SK-N-SH (cell line): ENCODE results near the gene NT5C3A. TPM values are rescaled to one million over a fixed set of nuclear protein-coding genes. Genes with fewer than 3 reads are reported as not detected.
"Not testable (repeated sequence)": the region's sequence is repeated elsewhere in the genome, so short reads cannot be mapped to it uniquely, and the experiment has no call there.

Experiments
- CTCF ChIA-PET: fragments of 300-600, 350-600 bp; formaldehyde crosslinking; extraction: SDS; loops from one replicate; lab custom pipeline; 2021; lab: Yijun Ruan, JAX
- POLR2A ChIA-PET: fragments of 350-600 bp; sonication (Branson Sonifier 250); formaldehyde crosslinking; extraction: SDS; loops from one replicate; lab custom pipeline; 2020; ENCODE audit warnings: antibody characterized with exemption, inconsistent platforms; lab: Yijun Ruan, JAX
- DNase-seq: peaks from one replicate; pipeline ENCODE4 v3.0.0; 2012
- H2AFZ ChIP-seq: fragments of 200-600 bp; sonication (generic); 2 replicates; pipeline ENCODE4 v1.8.1; 2016; ENCODE audit warnings: antibody characterized with exemption, mild to moderate bottlenecking, low read depth
- H3F3A ChIP-seq: fragments of 200-600 bp; sonication (generic); replicated peaks from 2 replicates; pipeline ENCODE3; 2016; ENCODE audit warnings: antibody characterized with exemption, mild to moderate bottlenecking; ENCODE audit not compliant: insufficient read depth
- H3K27ac ChIP-seq, 2 experiments: fragments of 200-500 bp in 1 of 2; fragments of 200-600 bp in 1 of 2; sonication (Bioruptor generic) in 1 of 2; sonication (generic), shearing (Covaris generic) in 1 of 2; 2 replicates each; pipeline versions ENCODE4 v1.5.1 to v1.6.1; 2014 to 2016; ENCODE audit warnings: low read depth in 2 of 2, inconsistent platforms in 1 of 2, low read length in 1 of 2, mild to moderate bottlenecking in 1 of 2, mixed read lengths in 1 of 2
- H3K27me3 ChIP-seq: fragments of 200-600 bp; sonication (generic), shearing (Covaris generic); 2 replicates; pipeline ENCODE4 v1.6.1; 2016; ENCODE audit warnings: mixed run types; ENCODE audit not compliant: insufficient read depth
- H3K36me3 ChIP-seq, 2 experiments: fragments of 200-500 bp in 1 of 2; fragments of 200-600 bp in 1 of 2; sonication (Bioruptor generic) in 1 of 2; sonication (generic) in 1 of 2; replicated peaks in 1 of 2; 2 replicates each; pipeline versions ENCODE3 to v1.5.1; 2014 to 2016; ENCODE audit warnings: low read length in 1 of 2, mild to moderate bottlenecking in 1 of 2; ENCODE audit not compliant: insufficient read depth in 2 of 2, control insufficient read depth in 1 of 2
- H3K4me1 ChIP-seq, 2 experiments: fragments of 200-500 bp in 1 of 2; fragments of 200-600 bp in 1 of 2; sonication (Bioruptor generic) in 1 of 2; sonication (generic), shearing (Covaris generic) in 1 of 2; 2 replicates each; pipeline versions ENCODE4 v1.5.1 to v1.6.1; 2014 to 2016; ENCODE audit warnings: low read depth in 1 of 2, low read length in 1 of 2, mixed run types in 1 of 2; ENCODE audit not compliant: insufficient read depth in 2 of 2, control insufficient read depth in 1 of 2
- H3K4me2 ChIP-seq: fragments of 200-600 bp; sonication (generic), shearing (Covaris generic); 2 replicates; pipeline ENCODE4 v1.6.1; 2017; ENCODE audit warnings: mixed run types
- H3K4me3 ChIP-seq, 2 experiments: fragments of 200-500 bp in 1 of 2; fragments of 200-600 bp in 1 of 2; sonication (Bioruptor generic) in 1 of 2; sonication (generic), shearing (Covaris generic) in 1 of 2; 2 replicates each; pipeline versions ENCODE4 v1.5.1 to v1.8.1; 2014 to 2016; ENCODE audit warnings: low read depth in 2 of 2, inconsistent platforms in 1 of 2, low read length in 1 of 2, mild to moderate bottlenecking in 1 of 2, mixed read lengths in 1 of 2, moderate library complexity in 1 of 2
- H3K79me2 ChIP-seq: fragments of 200-600 bp; sonication (generic); 2 replicates; pipeline ENCODE4 v1.8.1; 2017; ENCODE audit warnings: mild to moderate bottlenecking; ENCODE audit not compliant: insufficient read depth
- H3K9ac ChIP-seq: fragments of 200-600 bp; sonication (generic); 2 replicates; pipeline ENCODE4 v1.6.1; 2017; ENCODE audit warnings: mixed run types
- H3K9me2 ChIP-seq: fragments of 200-600 bp; sonication (generic); 2 replicates; pipeline ENCODE4 v1.6.1; 2017; ENCODE audit warnings: mixed run types
- H3K9me3 ChIP-seq: fragments of 200-600 bp; sonication (generic); 2 replicates; pipeline ENCODE4 v1.6.1; 2017; ENCODE audit warnings: mixed run types, mild to moderate bottlenecking, moderate library complexity
- H4K20me1 ChIP-seq: fragments of 200-600 bp; sonication (generic); 2 replicates; pipeline ENCODE4 v1.6.1; 2017; ENCODE audit warnings: mild to moderate bottlenecking, mixed run types; ENCODE audit not compliant: insufficient read depth
- EP300 ChIP-seq, 2 experiments: IDR thresholded peaks; 2 replicates each; pipeline versions ENCODE4 v1.4.0 to v1.6.1; 2012; ENCODE audit warnings: borderline replicate concordance in 1 of 2, low read depth in 1 of 2, low read length in 1 of 2
- FOXM1 ChIP-seq: IDR thresholded peaks from 2 replicates; pipeline ENCODE4 v1.4.0; 2012; ENCODE audit warnings: low read depth, mild to moderate bottlenecking
- GABPA ChIP-seq: IDR thresholded peaks from 2 replicates; pipeline ENCODE4 v1.4.0; 2012; ENCODE audit warnings: low read depth, mild to moderate bottlenecking
- NFIC ChIP-seq: IDR thresholded peaks from 2 replicates; pipeline ENCODE4 v1.4.0; 2012; ENCODE audit warnings: borderline replicate concordance
- RAD21 ChIP-seq: IDR thresholded peaks from 2 replicates; pipeline ENCODE4 v1.6.1; 2012; ENCODE audit warnings: mild to moderate bottlenecking, low read length
- REST ChIP-seq: IDR thresholded peaks from 2 replicates; pipeline ENCODE4 v1.6.1; 2012; ENCODE audit warnings: mild to moderate bottlenecking, low read depth, low read length, moderate library complexity
- RFX5 ChIP-seq: IDR thresholded peaks from 2 replicates; pipeline ENCODE4 v1.6.1; 2012; ENCODE audit warnings: mild to moderate bottlenecking, improper control_type of control experiment, low read length
- SIN3A ChIP-seq: IDR thresholded peaks from 2 replicates; pipeline ENCODE4 v1.6.1; 2012; ENCODE audit warnings: low read depth, mild to moderate bottlenecking, low read length, moderate library complexity, borderline replicate concordance
- TAF1 ChIP-seq: IDR thresholded peaks from 2 replicates; pipeline ENCODE4 v1.6.1; 2012; ENCODE audit warnings: low read depth, mild to moderate bottlenecking, low read length, moderate library complexity, borderline replicate concordance
- ZBTB33 ChIP-seq: IDR thresholded peaks from 2 replicates; pipeline ENCODE4 v1.4.0; 2012; ENCODE audit warnings: low read depth, borderline replicate concordance
- WGBS: methylation state at CpG from one replicate; pipeline ENCODE4 v1.1.6; 2017; ENCODE audit warnings: low lambda C conversion rate; 5-methylcytosine and 5-hydroxymethylcytosine counted together
- polyA plus RNA-seq, 3 experiments: library from polyadenylated mRNA; depleted of rRNA; stranded (reverse); fragments of >200 nt; gene quantifications; 2 replicates each; pipeline ENCODE4 v1.2.3, GENCODE V29; 2012
- TF ChIP-seq, protein P1 (sequence below): fragments of 150-350 bp; IDR thresholded peaks from 2 replicates; pipeline ENCODE4 v1.6.1; 2017; ENCODE audit warnings: antibody characterized with exemption, low read length, low read depth, borderline replicate concordance

NT5C3A gene
- polyA plus RNA-seq, 1 of the 3 experiments (the other 2 are of a cell fraction), result 13.2 TPM

GRCh38 chr7:33099154-33099940 lies 36.8 kb upstream of the NT5C3A start:
- 77% methylated on average over 4 of the region's 4 CpGs for WGBS
- peaks cover 66 to 77% of the 10 kb centered on the region in 2 experiments for H3K36me3 ChIP-seq
- POLR2A ChIA-PET, result no interaction called here

GRCh38 chr7:33094745-33095275 lies 32.2 kb upstream of the NT5C3A start:
- H3K4me1 ChIP-seq, H3K9ac ChIP-seq, H3K27ac ChIP-seq, H3K4me2 ChIP-seq, POLR2A ChIA-PET, H3K9me3 ChIP-seq, H3K9me2 ChIP-seq, DNase-seq, H3K4me3 ChIP-seq, H2AFZ ChIP-seq, H3K79me2 ChIP-seq, H3K27me3 ChIP-seq, H4K20me1 ChIP-seq, H3F3A ChIP-seq: not testable (repeated sequence)
- H3K36me3 ChIP-seq, result peaks cover 50 to 53% of the 10 kb centered on the region in 2 experiments
- CTCF ChIA-PET, result interaction anchor here (1.0 to 1.3 kb wide), 2 partner anchors 12 to 14 kb away, joined by 3 to 4 read pairs; partner anchors contain the start of gene RP9
- WGBS, result 89% methylated on average over 4 of the region's 6 CpGs

More at GRCh38 chr7:33099154-33099940, 36.8 kb upstream of the NT5C3A start:
- Histone ChIP-seq H3K9me2 (no peaks in the 10 kb centered on the region), H4K20me1 (peaks cover 12% of the 10 kb centered on the region; the same call in 1 of the 2 replicates), H3K9me3 (no peaks in the 10 kb centered on the region), H3K27ac (no peak overlapping the region), H3K27me3 (no peaks in the 10 kb centered on the region), H3K4me2 (no peak overlapping the region), H3K79me2 (peaks cover 39% of the 10 kb centered on the region), H3K4me3 (no peak overlapping the region), H3K9ac (no peak overlapping the region), H3F3A (peaks cover under 1% of the 10 kb centered on the region), H2AFZ (no peak overlapping the region), H3K4me1 (peaks cover 0 to 3% of the 10 kb centered on the region in 2 experiments; a peak in 1 of 4 replicates)
- CTCF ChIA-PET, result interaction anchor here (2.4 to 2.6 kb wide), 2 partner anchors 9 kb away, joined by 19 to 21 read pairs; partner anchors contain the start of gene RP9
- TF ChIP-seq REST (no peak), RAD21 (no peak), ZBTB33 (no peak), TAF1 (no peak), RFX5 (no peak), SIN3A (no peak), FOXM1 (no peak), EP300 (IDR thresholded peaks at IDR 0.05; ENCODE audit: borderline replicate concordance in 1 of 2, low read depth in 1 of 2, low read length in 1 of 2) (no peak), GABPA (no peak), NFIC (no peak)
- TF ChIP-seq, protein P1, sequence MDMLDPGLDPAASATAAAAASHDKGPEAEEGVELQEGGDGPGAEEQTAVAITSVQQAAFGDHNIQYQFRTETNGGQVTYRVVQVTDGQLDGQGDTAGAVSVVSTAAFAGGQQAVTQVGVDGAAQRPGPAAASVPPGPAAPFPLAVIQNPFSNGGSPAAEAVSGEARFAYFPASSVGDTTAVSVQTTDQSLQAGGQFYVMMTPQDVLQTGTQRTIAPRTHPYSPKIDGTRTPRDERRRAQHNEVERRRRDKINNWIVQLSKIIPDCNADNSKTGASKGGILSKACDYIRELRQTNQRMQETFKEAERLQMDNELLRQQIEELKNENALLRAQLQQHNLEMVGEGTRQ, result no peak
- DNase-seq, result no peak
